Upper lobe of left lung (tissue), 4 donors: ENCODE data around the gene C22orf42.
"Not testable (repeated sequence)": the region's sequence is repeated elsewhere in the genome, so short reads cannot be mapped to it uniquely, and the experiment has no call there.

ENCODE experiments used
- CTCF ChIP-seq, 6 experiments: fragments of 450-650 bp in 4 of 6; fragments of 200-600 bp in 2 of 6; sonication (generic) in 2 of 6; IDR thresholded peaks; one replicate each; pipeline ENCODE4 v1.5.1; 2016 to 2019; ENCODE audit warnings: antibody characterized with exemption in 6 of 6
- POLR2A ChIP-seq, 4 donors: fragments of 450-650 bp; IDR thresholded peaks; one replicate each; pipeline ENCODE4 v1.5.1; 2016 to 2017; ENCODE audit warnings: antibody characterized with exemption in 4 of 4, mild to moderate bottlenecking in 2 of 4
- POLR2AphosphoS5 ChIP-seq, 2 donors: sonication (generic); formaldehyde crosslinking; IDR thresholded peaks; one replicate each; pipeline ENCODE4 v1.5.1; 2017; ENCODE audit warnings: antibody characterized with exemption in 2 of 2

- TF ChIP-seq CTCF, POLR2AphosphoS5, POLR2A (IDR thresholded peaks at IDR 0.05): not testable (repeated sequence)
These were observed 8.5 kb downstream of the C22orf42 start for GRCh38 chr22:32150647-32151046.
